ENCODE data around the gene ZKSCAN8. TPM values are rescaled to one million over a fixed set of nuclear protein-coding genes. Genes with fewer than 3 reads are reported as not detected.

Gene ZKSCAN8
- polyA plus RNA-seq, 1 donor (not counting 4 experiments of a cell fraction or from before 2014, with no cell fraction given) = 6.4 TPM

GRCh38 chr6:28203201-28203600, 61.5 kb downstream of the ZKSCAN8 start:
- dilution Hi-C loops (cut with MboI; ENCODE audit: extremely low pct_ligation_motif_present, low sequenced_read_pairs) = no loop called here
- no peak for DNase-seq (ENCODE audit: low read depth, low spot score)
- Histone ChIP-seq H3K4me2 (ENCODE audit: control insufficient read depth, extremely low read depth, insufficient read depth, low read depth, low read length) (no peak overlapping the region), H3K9me1 (ENCODE audit: control insufficient read depth, extremely low read depth, insufficient read depth, low read length) (no peaks in the 10 kb centered on the region), H3K27me3 (ENCODE audit: control insufficient read depth, extremely low read depth, insufficient read depth, low read length) (peaks cover 20% of the 10 kb centered on the region), H3K9ac (ENCODE audit: control insufficient read depth, extremely low read depth, insufficient read depth, low read length) (no peak overlapping the region), H3K4me1 (ENCODE audit: control insufficient read depth, extremely low read depth, insufficient read depth, low read length) (peaks cover 4% of the 10 kb centered on the region), H3K9me3 (ENCODE audit: control insufficient read depth, low read depth, low read length) (no peaks in the 10 kb centered on the region), H3K4me3 (ENCODE audit: control insufficient read depth in 2 of 3, extremely low read depth in 1 of 3, insufficient read depth in 2 of 3, low read depth in 1 of 3, low read length in 3 of 3) (no peak overlapping the region), H3K79me2 (ENCODE audit: control insufficient read depth, insufficient read depth, low read length) (no peaks in the 10 kb centered on the region), H4K20me1 (ENCODE audit: control insufficient read depth, extremely low read depth, insufficient read depth, low read length) (no peaks in the 10 kb centered on the region), H3K27ac (ENCODE audit: control insufficient read depth, insufficient read depth, low read length) (no peak overlapping the region), H2AFZ (ENCODE audit: control insufficient read depth, low read length) (no peak overlapping the region), H3K36me3 (ENCODE audit: control insufficient read depth in 2 of 2, extremely low read depth in 1 of 2, insufficient read depth in 2 of 2, low read length in 2 of 2) (no peaks in the 10 kb centered on the region)
- no peak for TF ChIP-seq CTCF (optimal IDR thresholded peaks at IDR 0.05 in 1 of 3, IDR thresholded peaks at IDR 0.05 in 1 of 3, conservative IDR thresholded peaks at IDR 0.05 in 1 of 3; ENCODE audit: extremely low read depth in 1 of 3, insufficient read depth in 2 of 3, low read length in 3 of 3)
- no peak for TF ChIP-seq EZH2 (IDR thresholded peaks at IDR 0.05; ENCODE audit: low read length)
- no peak for FAIRE-seq

GRCh38 chr6:28205879-28206278, 64.2 kb downstream of the ZKSCAN8 start:
- DNase-seq (ENCODE audit: low read depth, low spot score) (no peak), FAIRE-seq (no peak)
- H3K9me3 ChIP-seq (ENCODE audit: control insufficient read depth, low read depth, low read length) = no peaks in the 10 kb centered on the region
- H3K4me2 ChIP-seq (ENCODE audit: control insufficient read depth, extremely low read depth, insufficient read depth, low read depth, low read length) = no peak overlapping the region
- no peaks in the 10 kb centered on the region for H3K9me1 ChIP-seq (ENCODE audit: control insufficient read depth, extremely low read depth, insufficient read depth, low read length)
- dilution Hi-C loops (cut with MboI; ENCODE audit: extremely low pct_ligation_motif_present, low sequenced_read_pairs) = no loop called here
- H3K9ac ChIP-seq (ENCODE audit: control insufficient read depth, extremely low read depth, insufficient read depth, low read length) = no peak overlapping the region
- H3K27ac ChIP-seq (ENCODE audit: control insufficient read depth, insufficient read depth, low read length) = no peak overlapping the region
- TF ChIP-seq CTCF (optimal IDR thresholded peaks at IDR 0.05 in 1 of 3, IDR thresholded peaks at IDR 0.05 in 1 of 3, conservative IDR thresholded peaks at IDR 0.05 in 1 of 3; ENCODE audit: extremely low read depth in 1 of 3, insufficient read depth in 2 of 3, low read length in 3 of 3) (no peak), EZH2 (IDR thresholded peaks at IDR 0.05; ENCODE audit: low read length) (no peak)
- peaks cover 23% of the 10 kb centered on the region for H3K27me3 ChIP-seq (ENCODE audit: control insufficient read depth, extremely low read depth, insufficient read depth, low read length)
- no peaks in the 10 kb centered on the region for H4K20me1 ChIP-seq (ENCODE audit: control insufficient read depth, extremely low read depth, insufficient read depth, low read length)
- no peaks in the 10 kb centered on the region for H3K36me3 ChIP-seq (ENCODE audit: control insufficient read depth in 2 of 2, extremely low read depth in 1 of 2, insufficient read depth in 2 of 2, low read length in 2 of 2)
- H3K4me3 ChIP-seq (ENCODE audit: control insufficient read depth in 2 of 3, extremely low read depth in 1 of 3, insufficient read depth in 2 of 3, low read depth in 1 of 3, low read length in 3 of 3) = no peak overlapping the region
- H2AFZ ChIP-seq (ENCODE audit: control insufficient read depth, low read length) = no peak overlapping the region
- H3K79me2 ChIP-seq (ENCODE audit: control insufficient read depth, insufficient read depth, low read length) = no peaks in the 10 kb centered on the region
- peaks cover 12% of the 10 kb centered on the region for H3K4me1 ChIP-seq (ENCODE audit: control insufficient read depth, extremely low read depth, insufficient read depth, low read length)
